CD4-positive, alpha-beta T cell (primary cell): ENCODE data around the gene RAD18. TPM values are rescaled to one million over a fixed set of nuclear protein-coding genes. Genes with fewer than 3 reads are reported as not detected.

ENCODE experiments used
- ATAC-seq: fragments of 200-7000 bp; cut with Tn5 transposase; one replicate; pipeline ENCODE4 v1.10.0; 2022; ENCODE audit warnings: mild to moderate bottlenecking; ENCODE audit not compliant: poor library complexity
- CTCF ChIA-PET: fragments of 350-600 bp; sonication (Branson Sonifier 250); formaldehyde crosslinking; loops from one replicate; lab custom pipeline; 2021; ENCODE audit warnings: antibody characterized with exemption, inconsistent platforms; lab: Charles Lee
- POLR2A ChIA-PET: fragments of 350-600 bp; sonication (Branson Sonifier 250); formaldehyde crosslinking; loops from one replicate; lab custom pipeline; 2021; ENCODE audit warnings: antibody characterized with exemption, inconsistent platforms; lab: Charles Lee
- DNase-seq, 14 experiments: peaks; one replicate each; pipeline ENCODE4 v3.0.0-alpha.2; 2013 to 2020; ENCODE audit warnings: mixed read lengths in 2 of 14
- H3K27ac ChIP-seq, 2 donors: one replicate each; pipeline versions ENCODE4 v1.5.1 to v1.7.0; 2013; ENCODE audit warnings: low read length in 2 of 2, low read depth in 1 of 2, mild to moderate bottlenecking in 1 of 2
- H3K27me3 ChIP-seq, 2 experiments: 1 replicate in 1 of 2; 2 replicates in 1 of 2; pipeline versions ENCODE4 v1.6.1 to v1.7.0; 2013; ENCODE audit warnings: low read length in 2 of 2, control low read depth in 1 of 2, mild to moderate bottlenecking in 1 of 2, moderate library complexity in 1 of 2; ENCODE audit not compliant: insufficient read depth in 2 of 2, control insufficient read depth in 1 of 2
- H3K36me3 ChIP-seq: one replicate; pipeline ENCODE4 v1.6.1; 2013; ENCODE audit warnings: low read length, control low read depth; ENCODE audit not compliant: insufficient read depth
- H3K4me1 ChIP-seq: one replicate; pipeline ENCODE4 v1.6.1; 2013; ENCODE audit warnings: low read length, control low read depth; ENCODE audit not compliant: insufficient read depth
- H3K4me3 ChIP-seq: one replicate; pipeline ENCODE4 v1.5.1; 2013; ENCODE audit warnings: mild to moderate bottlenecking, low read length, moderate library complexity
- H3K9me3 ChIP-seq, 2 experiments: 1 replicate in 1 of 2; 2 replicates in 1 of 2; pipeline versions ENCODE4 v1.6.1 to v1.7.0; 2013; ENCODE audit warnings: low read length in 2 of 2, mild to moderate bottlenecking in 2 of 2, control low read depth in 1 of 2, moderate library complexity in 1 of 2; ENCODE audit not compliant: control insufficient read depth in 1 of 2, insufficient read depth in 1 of 2
- H3K27ac Mint-ChIP-seq: one replicate; pipeline ENCODE4 v1.8.0; 2020; ENCODE audit warnings: mixed read lengths
- H3K27me3 Mint-ChIP-seq: one replicate; pipeline ENCODE4 v1.8.0; 2021; ENCODE audit warnings: mixed read lengths
- H3K36me3 Mint-ChIP-seq: one replicate; pipeline ENCODE4 v1.8.0; 2021; ENCODE audit warnings: low read depth, mixed read lengths
- H3K4me1 Mint-ChIP-seq: one replicate; pipeline ENCODE4 v1.8.0; 2021; ENCODE audit warnings: low read depth, mixed read lengths
- H3K4me3 Mint-ChIP-seq: one replicate; pipeline ENCODE4 v1.8.0; 2020; ENCODE audit warnings: mild to moderate bottlenecking, mixed read lengths
- H3K9me3 Mint-ChIP-seq: one replicate; pipeline ENCODE4 v1.8.0; 2020; ENCODE audit warnings: mixed read lengths
- intact Hi-C, 2 experiments: fragments of 100-400 bp; cut with DNase I in 1 of 2; cut with micrococcal nuclease in 1 of 2; formaldehyde crosslinking; loops; one replicate each; pipeline versions ENCODE4 v1.15.1 to v1.9.0; 2023 to 2025; cut with DNase I, micrococcal nuclease
- total RNA-seq, 174 experiments: library from RNA in 2 of 174; stranded (reverse) in 2 of 174; gene quantifications; one replicate each; pipeline ENCODE4 v1.2.3 and lab custom pipeline; 2021 to 2026
- TF ChIP-seq, protein P1 (sequence below): fragments of 200-600 bp; IDR thresholded peaks from one replicate; pipeline ENCODE4 v1.8.0; 2022; ENCODE audit warnings: antibody characterized with exemption, mild to moderate bottlenecking

Gene RAD18
- total RNA-seq, 2 experiments from 2014 or later = 9.6 to 10.0 TPM

- no peak for ATAC-seq
- TF ChIP-seq, protein P1, sequence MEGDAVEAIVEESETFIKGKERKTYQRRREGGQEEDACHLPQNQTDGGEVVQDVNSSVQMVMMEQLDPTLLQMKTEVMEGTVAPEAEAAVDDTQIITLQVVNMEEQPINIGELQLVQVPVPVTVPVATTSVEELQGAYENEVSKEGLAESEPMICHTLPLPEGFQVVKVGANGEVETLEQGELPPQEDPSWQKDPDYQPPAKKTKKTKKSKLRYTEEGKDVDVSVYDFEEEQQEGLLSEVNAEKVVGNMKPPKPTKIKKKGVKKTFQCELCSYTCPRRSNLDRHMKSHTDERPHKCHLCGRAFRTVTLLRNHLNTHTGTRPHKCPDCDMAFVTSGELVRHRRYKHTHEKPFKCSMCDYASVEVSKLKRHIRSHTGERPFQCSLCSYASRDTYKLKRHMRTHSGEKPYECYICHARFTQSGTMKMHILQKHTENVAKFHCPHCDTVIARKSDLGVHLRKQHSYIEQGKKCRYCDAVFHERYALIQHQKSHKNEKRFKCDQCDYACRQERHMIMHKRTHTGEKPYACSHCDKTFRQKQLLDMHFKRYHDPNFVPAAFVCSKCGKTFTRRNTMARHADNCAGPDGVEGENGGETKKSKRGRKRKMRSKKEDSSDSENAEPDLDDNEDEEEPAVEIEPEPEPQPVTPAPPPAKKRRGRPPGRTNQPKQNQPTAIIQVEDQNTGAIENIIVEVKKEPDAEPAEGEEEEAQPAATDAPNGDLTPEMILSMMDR = no peak
- Histone ChIP-seq H3K9me3 (no peaks in the 10 kb centered on the region), H3K27ac (no peak overlapping the region), H3K27me3 (no peaks in the 10 kb centered on the region), H3K4me1 (no peaks in the 10 kb centered on the region), H3K36me3 (no peaks in the 10 kb centered on the region), H3K4me3 (no peak overlapping the region)
- DNase-seq = no peak
- intact Hi-C loops = no loop called here
- Mint-ChIP-seq H3K36me3 (no peaks in the 10 kb centered on the region), H3K9me3 (no peaks in the 10 kb centered on the region), H3K27me3 (no peaks in the 10 kb centered on the region), H3K4me1 (no peaks in the 10 kb centered on the region), H3K4me3 (no peak overlapping the region), H3K27ac (no peak overlapping the region)
- CTCF ChIA-PET = no interaction called here
- POLR2A ChIA-PET = no interaction called here
These were observed 116.0 kb downstream of the RAD18 start for GRCh38 chr3:8847317-8847716.

- CTCF ChIA-PET = no interaction called here
- H3K4me3 Mint-ChIP-seq = no peak overlapping the region
- no peaks in the 10 kb centered on the region for H3K9me3 Mint-ChIP-seq
- no peaks in the 10 kb centered on the region for H3K27me3 Mint-ChIP-seq
- Histone ChIP-seq H3K9me3 (no peaks in the 10 kb centered on the region), H3K4me1 (no peaks in the 10 kb centered on the region), H3K27ac (no peak overlapping the region), H3K27me3 (no peaks in the 10 kb centered on the region), H3K36me3 (no peaks in the 10 kb centered on the region), H3K4me3 (no peak overlapping the region)
- DNase-seq (no peak), ATAC-seq (no peak)
- POLR2A ChIA-PET = interaction anchor here (0.6 kb wide), 1 partner anchor 523 kb away, joined by 3 read pairs; no protein-coding TSS in a partner anchor
- no peak overlapping the region for H3K27ac Mint-ChIP-seq
- H3K36me3 Mint-ChIP-seq = no peaks in the 10 kb centered on the region
- intact Hi-C loops = no loop called here
- TF ChIP-seq, protein P1 = no peak
- no peaks in the 10 kb centered on the region for H3K4me1 Mint-ChIP-seq
These were observed 117.1 kb downstream of the RAD18 start for GRCh38 chr3:8846176-8846575.

DNA sequence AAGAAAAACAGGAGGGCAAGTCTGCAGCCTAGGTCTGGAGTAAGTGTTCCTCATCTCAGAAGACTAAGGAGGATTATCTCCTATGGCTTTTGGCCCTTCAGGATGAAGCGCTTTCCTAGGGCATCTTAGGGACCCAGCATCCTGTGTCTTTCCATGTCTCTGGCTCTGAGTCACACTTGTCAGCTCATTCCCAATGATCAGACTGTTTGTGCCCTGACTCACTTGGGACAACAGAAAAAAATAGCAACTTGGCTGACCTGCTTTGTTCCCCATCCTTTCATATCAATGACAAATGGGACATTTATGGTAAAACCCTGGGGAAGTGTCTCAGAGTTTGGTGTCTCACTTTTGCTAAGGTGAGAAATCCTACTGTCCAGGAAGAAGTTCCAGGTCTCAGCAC, 117.6 kb downstream of the RAD18 start:
- TF ChIP-seq, protein P1 = no peak
- POLR2A ChIA-PET = interaction anchor here (0.6 kb wide), 1 partner anchor 523 kb away, joined by 3 read pairs; no protein-coding TSS in a partner anchor
- no peak overlapping the region for H3K27ac Mint-ChIP-seq

More for the DNA sequence above, 117.6 kb downstream of the RAD18 start:
- Histone ChIP-seq H3K27me3 (no peaks in the 10 kb centered on the region), H3K9me3 (no peaks in the 10 kb centered on the region), H3K4me1 (no peaks in the 10 kb centered on the region), H3K4me3 (no peak overlapping the region), H3K27ac (no peak overlapping the region), H3K36me3 (no peaks in the 10 kb centered on the region)
- H3K27me3 Mint-ChIP-seq = no peaks in the 10 kb centered on the region
- ATAC-seq (no peak), DNase-seq (no peak)
- intact Hi-C loops = no loop called here
- no peaks in the 10 kb centered on the region for H3K36me3 Mint-ChIP-seq
- H3K9me3 Mint-ChIP-seq = no peaks in the 10 kb centered on the region
- H3K4me1 Mint-ChIP-seq = no peaks in the 10 kb centered on the region
- CTCF ChIA-PET = no interaction called here
- no peak overlapping the region for H3K4me3 Mint-ChIP-seq
